H1 (cell line): ENCODE measurements around the gene HPCAL4. TPM values are rescaled to one million over a fixed set of nuclear protein-coding genes. Genes with fewer than 3 reads are reported as not detected.

Source experiments
- CREB1 ChIP-seq: IDR thresholded peaks from 2 replicates; pipeline ENCODE4 v1.6.1; 2012; ENCODE audit warnings: inconsistent platforms
- RNF2 ChIP-seq: fragments of 200-900, 300-1000 bp; sonication (generic); IDR thresholded peaks from 2 replicates; pipeline ENCODE4 v1.7.1; 2016; ENCODE audit warnings: borderline replicate concordance, low read depth, mild to moderate bottlenecking, antibody characterized with exemption, low read length; ENCODE audit not compliant: poor library complexity, severe bottlenecking; ENCODE audit errors: missing control alignments
- SIX5 ChIP-seq: IDR thresholded peaks from 2 replicates; pipeline ENCODE4 v1.6.1; 2011; ENCODE audit warnings: mild to moderate bottlenecking, low read depth, low read length
- polyA plus RNA-seq, 7 experiments: library from polyadenylated mRNA; depleted of rRNA in 3 of 7; stranded (reverse) in 5 of 7; unstranded in 2 of 7; fragments of >200 nt in 5 of 7; fragments of 200-250 nt in 2 of 7; gene quantifications; 1 replicate in 5 of 7; 2 replicates in 1 of 7; 4 replicates in 1 of 7; pipeline versions ENCODE4 v1.2.1 to v1.2.3, GENCODE V29; 2011 to 2013; ENCODE audit warnings: missing spikeins in 2 of 7, mixed read lengths in 2 of 7
- total RNA-seq: library from RNA; stranded (reverse); fragmentation: NEBNext Ultra II Directional; extraction: Animal tissue kit (Norgen Biotek cat#: 25700); gene quantifications from 2 replicates; pipeline ENCODE4 v1.2.1, GENCODE V29; 2021

The HPCAL4 gene
- total and polyA plus RNA-seq, 2 of the 8 experiments (the other 6 are each of a cell fraction or from before 2014, with no cell fraction given): 0.54 to 0.74 TPM

DNA sequence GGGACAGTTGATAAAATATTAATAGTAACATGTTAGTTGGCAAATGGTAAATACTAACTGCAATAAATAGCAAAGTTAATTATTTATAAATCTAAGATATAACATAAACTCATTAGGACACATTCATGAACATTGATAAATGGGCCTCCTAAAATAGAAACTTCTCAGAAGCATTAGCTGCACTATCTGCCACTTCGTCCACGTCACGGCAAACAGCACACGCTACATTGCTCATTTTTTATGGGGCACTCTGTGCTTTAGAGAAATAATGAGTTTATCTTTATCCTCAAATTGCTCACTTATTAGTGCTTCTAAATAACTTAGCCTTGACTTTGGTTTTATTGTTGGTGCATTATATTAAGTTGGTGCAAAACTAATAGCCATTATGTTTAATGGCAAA is 16.3 kb upstream of the HPCAL4 start (continued):
- TF ChIP-seq RNF2 (no peak), CREB1 (no peak), SIX5 (no peak)
- TF ChIP-seq, all 59 proteins: peak for 0
